ENCODE measurements around the gene CD99L2.
A peak's percentile ranks its signal among the peaks of the same experiment; 100 is the strongest.

Gene CD99L2

GRCh38 chrX:150898343-150899190 is at the start of gene CD99L2:
CD99L2 (minus strand) TSS chrX:150898668; CDS start chrX:150898588, 80 bp downstream.
- DNase-seq = peak; percentile 88 to 98 (median 89)

GRCh38 chrX:150944233-150944632 is 45.8 kb upstream of the CD99L2 start:
- DNase-seq = no peak

- DNase-seq = peak in 2 of 3 experiments; percentile 48 to 72
Observed at GRCh38 chrX:150942942-150943594, 44.6 kb upstream of the CD99L2 start.

DNA sequence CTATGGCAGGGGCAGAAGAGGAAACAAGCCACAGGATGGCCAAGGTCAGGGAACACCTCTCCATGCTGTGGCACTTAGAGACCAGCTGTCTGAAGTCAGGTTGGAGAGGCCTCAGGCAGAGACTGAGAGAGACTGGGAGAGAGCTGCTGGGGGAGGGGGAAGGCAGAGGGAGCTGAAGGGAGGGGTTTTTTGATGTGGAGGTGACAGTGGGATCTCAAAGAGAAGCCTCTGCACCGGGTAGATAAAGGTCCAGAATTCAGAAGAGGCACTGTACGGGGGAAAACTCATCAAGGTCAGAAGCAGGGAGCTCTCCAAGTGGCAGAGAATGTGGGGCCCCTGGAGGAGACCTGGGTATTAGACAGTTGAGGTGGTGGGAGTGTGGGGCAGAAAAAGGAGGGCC is 43.1 kb upstream of the CD99L2 start:
- DNase-seq = no peak

DNA sequence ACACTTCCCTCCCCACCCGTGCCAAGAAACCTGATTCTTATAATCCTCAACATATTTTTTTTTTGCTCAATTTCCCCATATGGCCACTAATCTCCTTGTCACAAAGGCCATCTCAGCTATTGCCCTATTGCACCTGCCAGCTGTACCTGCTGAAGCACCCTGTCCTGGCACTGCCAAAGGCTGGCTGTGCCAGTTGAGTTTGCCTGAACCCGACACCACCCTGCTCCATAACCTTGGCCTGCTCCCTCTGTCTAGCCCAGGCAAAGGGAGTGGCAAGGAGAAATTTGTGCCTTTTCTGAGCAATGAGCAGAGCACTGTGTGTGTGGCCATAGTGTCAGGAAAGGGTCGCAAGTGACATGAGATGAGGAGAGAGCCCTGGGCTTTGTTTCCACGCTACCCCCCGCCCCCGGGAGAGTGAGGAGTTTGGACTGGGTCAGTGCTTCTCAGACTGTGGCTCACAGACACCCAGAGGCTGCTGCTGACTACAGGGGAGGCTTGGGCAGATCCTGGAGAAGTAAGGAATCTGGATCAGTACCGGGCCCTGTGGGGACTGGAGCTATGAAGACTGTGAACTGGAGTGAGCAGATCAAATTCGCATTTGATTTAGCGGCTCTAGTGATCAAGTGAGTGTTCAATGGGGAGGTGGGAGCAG is 42.5 kb upstream of the CD99L2 start:
- no peak for DNase-seq

DNA sequence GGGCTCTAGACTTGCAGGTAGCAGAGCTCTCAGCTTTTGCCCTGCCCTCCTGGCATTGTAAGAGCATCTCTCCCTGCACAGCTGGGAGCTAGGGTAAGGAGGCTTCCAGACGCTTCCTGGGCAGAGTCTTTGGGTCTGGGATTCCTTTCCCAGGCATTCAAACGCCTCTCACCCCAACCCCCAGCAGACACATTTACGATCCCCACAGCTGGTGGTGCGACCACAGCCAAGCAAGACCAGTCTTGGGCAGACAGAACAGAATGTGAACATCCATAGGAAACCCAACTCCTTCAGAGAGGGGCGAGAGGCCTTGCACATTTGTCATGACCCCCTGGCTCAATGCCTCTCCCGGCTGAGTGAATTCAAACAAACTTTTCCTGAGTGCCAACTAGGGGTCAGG is 38.1 kb upstream of the CD99L2 start:
- DNase-seq = no peak

DNA sequence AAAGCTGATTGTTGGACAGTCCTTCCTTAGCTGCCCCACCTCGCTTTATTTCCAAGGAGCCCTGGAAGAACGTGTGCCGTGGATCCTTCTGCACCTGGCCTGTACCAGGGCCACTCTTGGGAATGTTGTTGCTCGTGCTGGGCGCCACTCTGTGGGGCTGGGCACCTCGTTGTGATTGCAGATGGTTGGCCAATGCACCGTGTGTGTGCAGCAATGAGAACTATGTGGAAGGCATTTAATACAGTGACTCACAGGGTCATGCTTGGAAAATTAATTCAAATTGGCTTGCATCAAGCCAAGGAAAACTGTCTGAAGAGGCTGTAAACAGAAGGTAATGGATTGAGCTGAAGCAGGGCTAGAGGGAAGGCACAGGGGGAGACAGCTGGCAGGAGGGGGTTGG is 37.0 kb upstream of the CD99L2 start:
- no peak for DNase-seq

GRCh38 chrX:150934453-150934852 is 36.0 kb upstream of the CD99L2 start:
- DNase-seq = no peak

GRCh38 chrX:150933945-150934350 is 35.5 kb upstream of the CD99L2 start:
- no peak for DNase-seq

GRCh38 chrX:150929058-150929457 is 30.6 kb upstream of the CD99L2 start:
- DNase-seq = no peak

GRCh38 chrX:150926791-150927190 is 28.3 kb upstream of the CD99L2 start:
- DNase-seq = no peak

DNA sequence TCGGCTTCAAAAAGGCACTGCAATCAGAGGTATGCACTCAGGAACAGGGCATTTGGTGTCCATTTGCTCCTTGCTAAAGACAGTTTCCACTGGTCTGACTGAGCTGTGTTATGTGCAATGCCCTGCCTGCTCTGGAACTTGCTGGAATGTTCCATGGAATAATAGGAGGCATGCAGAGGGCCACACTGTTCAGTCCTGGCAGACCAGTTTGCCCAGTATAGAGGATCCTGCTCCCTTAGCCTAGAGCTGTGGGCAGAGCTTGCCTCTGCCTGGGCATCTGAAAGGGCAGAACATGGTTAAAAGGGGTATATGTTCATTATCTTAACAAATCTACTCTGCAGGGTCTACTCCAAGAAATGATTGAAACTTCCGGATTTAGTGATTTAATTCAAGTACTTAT is 27.8 kb upstream of the CD99L2 start:
- DNase-seq = no peak

DNA sequence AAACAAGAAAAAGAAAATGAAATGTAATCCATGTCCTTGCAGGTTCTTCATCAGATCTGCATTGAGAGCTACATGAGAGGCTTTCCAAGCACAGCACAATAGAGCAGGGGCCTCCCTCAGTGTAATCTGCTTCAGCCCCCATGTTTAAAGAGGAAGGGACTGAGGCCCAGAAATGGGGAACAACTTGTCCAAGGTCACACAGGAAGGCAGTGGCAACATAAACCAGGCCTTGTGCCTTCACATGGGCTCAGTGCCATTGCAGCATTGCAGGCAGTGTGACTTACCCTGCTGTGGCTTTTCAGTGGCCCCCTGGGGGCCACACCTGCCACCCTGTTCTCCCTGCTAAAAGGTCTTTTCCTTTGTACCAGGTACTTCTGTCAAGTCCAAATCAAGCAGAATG is 20.9 kb upstream of the CD99L2 start:
- no peak for DNase-seq

DNA sequence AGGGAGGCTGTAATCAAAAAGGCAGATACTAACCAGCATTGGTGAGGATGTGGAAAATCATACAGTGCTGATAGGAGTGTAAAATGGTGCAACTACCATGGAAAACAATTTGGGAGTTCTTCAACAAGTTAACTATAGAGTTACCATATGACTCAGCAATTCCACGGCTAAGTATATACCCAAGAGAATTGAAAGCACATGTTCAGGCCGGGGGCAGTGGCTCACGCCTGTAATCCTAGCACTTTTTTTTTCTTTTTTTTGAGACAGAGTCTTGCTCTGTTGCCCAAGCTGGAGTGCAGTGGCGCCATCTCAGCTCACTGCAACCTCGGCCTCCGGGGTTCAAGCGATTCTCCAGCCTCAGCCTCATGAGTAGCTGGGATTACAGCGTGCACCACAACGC is 15.0 kb upstream of the CD99L2 start:
- no peak for DNase-seq

- peak in 2 of 3 experiments; percentile 17 to 80 for DNase-seq
Observed at GRCh38 chrX:150907474-150907873, 9.0 kb upstream of the CD99L2 start.

GRCh38 chrX:150906694-150907093 is 8.2 kb upstream of the CD99L2 start:
- DNase-seq = no peak

DNA sequence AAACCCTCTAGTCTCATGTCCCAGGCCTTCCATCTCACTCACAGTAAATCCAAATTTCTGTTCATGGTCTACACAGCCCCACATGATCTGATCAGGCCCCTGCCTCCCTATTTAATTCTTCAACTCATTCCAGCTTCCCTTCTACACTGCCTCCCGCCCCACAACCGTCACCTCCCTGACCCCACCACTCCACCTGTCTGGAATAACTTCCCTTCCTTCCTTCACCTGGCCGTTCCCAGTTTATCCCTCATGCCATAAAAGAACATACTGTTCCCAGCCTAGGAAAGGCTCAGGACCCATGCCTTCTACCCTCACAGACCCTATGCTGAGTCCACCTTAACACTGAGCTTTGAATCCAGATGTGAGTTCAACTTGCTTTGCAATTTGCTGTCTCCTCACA is 6.8 kb upstream of the CD99L2 start:
- DNase-seq = no peak

DNA sequence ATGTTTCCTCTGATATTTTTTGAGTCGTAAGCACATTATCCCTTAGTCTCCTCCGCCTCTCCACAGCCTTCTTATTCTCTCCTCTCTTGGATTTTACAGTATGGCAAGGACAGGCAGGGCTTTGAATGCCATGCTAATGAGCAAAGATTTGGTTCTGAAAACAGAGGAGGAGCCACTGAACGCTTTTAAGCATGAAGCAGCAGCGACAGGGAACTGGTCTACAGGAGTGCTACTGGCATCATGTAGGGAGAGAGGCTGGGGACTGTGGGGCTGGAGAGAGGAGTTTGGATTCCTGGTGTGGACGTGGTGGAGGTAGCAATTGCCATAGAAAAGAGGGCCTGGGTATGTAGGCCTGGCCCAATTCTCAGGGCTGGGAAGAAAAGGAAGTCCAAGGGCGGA is 4.6 kb upstream of the CD99L2 start:
- peak in 1 of 3 experiments; percentile 29 for DNase-seq

- peak in 2 of 3 experiments; percentile 54 to 81 for DNase-seq
Observed at GRCh38 chrX:150902434-150903109, 4.1 kb upstream of the CD99L2 start.

GRCh38 chrX:150899191-150899757 is 806 bp upstream of the CD99L2 start:
- peak; percentile 55 to 70 (median 65) for DNase-seq

GRCh38 chrX:150897421-150898320 is 797 bp downstream of the CD99L2 start:
- DNase-seq = peak; percentile 60 to 76 (median 62)

- no peak for DNase-seq
Observed at GRCh38 chrX:150896632-150897031, 1.8 kb downstream of the CD99L2 start.

Measured in NCI-H1417 (cell line).